HepG2 (cell line): ENCODE measurements around the gene NT5DC1. TPM values are rescaled to one million over a fixed set of nuclear protein-coding genes. Genes with fewer than 3 reads are reported as not detected.

Source experiments
- ATAC-seq: fragments of 200-7000 bp; cut with Tn5 transposase; 3 replicates; pipeline ENCODE4 v1.9.1; 2020; ENCODE audit warnings: mild to moderate bottlenecking, moderate library complexity
- BruUV-seq: library from RNA; stranded (reverse); fragments of 400-500 nt; replicated peaks from 2 replicates; lab custom pipeline; 2021; lab: Mats Ljungman, UMichigan
- CTCF ChIA-PET: fragments of 300-600 bp; formaldehyde crosslinking; extraction: SDS; loops from one replicate; lab custom pipeline; 2021; ENCODE audit warnings: low total read pairs, inconsistent platforms, low intra/inter-chr PET ratio; lab: Yijun Ruan, JAX
- POLR2A ChIA-PET: fragments of 350-600 bp; sonication (Branson Sonifier 250); formaldehyde crosslinking; loops from one replicate; lab custom pipeline; 2020; ENCODE audit warnings: antibody characterized with exemption, inconsistent platforms; lab: Yijun Ruan, JAX
- DNase-seq: peaks from one replicate; pipeline ENCODE4 v3.0.0-alpha.2; 2015; ENCODE audit warnings: low spot score
- FAIRE-seq: peaks from 3 replicates; lab custom pipeline; 2011; peaks lifted over from hg19 to GRCh38; lab: Jason Lieb, UNC
- H2AFZ ChIP-seq: one replicate; pipeline ENCODE4 v1.6.1; 2011; ENCODE audit warnings: low read length, inconsistent platforms
- H3K27ac ChIP-seq: fragments of 300-600 bp; 3 replicates; pipeline ENCODE4 v1.8.0; 2011; ENCODE audit warnings: mixed run types, mild to moderate bottlenecking, mixed read lengths, low read length, inconsistent platforms; ENCODE audit not compliant: insufficient read depth; ENCODE audit errors: extremely low read length
- H3K27me3 ChIP-seq, 2 experiments: fragments of 200-600 bp in 1 of 2; 2 replicates in 1 of 2; 3 replicates in 1 of 2; pipeline versions ENCODE4 v1.6.0 to v1.8.0; 2011; ENCODE audit warnings: low read length in 2 of 2, mild to moderate bottlenecking in 2 of 2, moderate library complexity in 2 of 2, inconsistent platforms in 1 of 2; ENCODE audit not compliant: insufficient read depth in 2 of 2, control insufficient read depth in 1 of 2
- H3K36me3 ChIP-seq, 2 experiments: fragments of 200-600 bp in 1 of 2; replicated peaks in 1 of 2; 2 replicates in 1 of 2; 3 replicates in 1 of 2; pipeline versions ENCODE4 v1.5.1 to v1.8.0; 2011; ENCODE audit warnings: low read length in 2 of 2, inconsistent platforms in 1 of 2; ENCODE audit not compliant: insufficient read depth in 2 of 2, control insufficient read depth in 1 of 2
- H3K4me1 ChIP-seq: 2 replicates; pipeline ENCODE4 v1.5.1; 2012; ENCODE audit warnings: low read length, inconsistent platforms; ENCODE audit not compliant: insufficient read depth
- H3K4me2 ChIP-seq: 2 replicates; pipeline ENCODE4 v1.6.0; 2011; ENCODE audit warnings: low read depth, low read length, inconsistent platforms
- H3K4me3 ChIP-seq, 3 experiments: fragments of 200-600 bp in 1 of 3; sonication (generic), shearing (Covaris generic) in 1 of 3; replicated peaks in 1 of 3; 2 replicates each; pipeline ENCODE4 v1.5.1; 2011 to 2016; ENCODE audit warnings: low read length in 3 of 3, inconsistent platforms in 2 of 3, low read depth in 2 of 3, mild to moderate bottlenecking in 2 of 3, control low read depth in 1 of 3, mixed read lengths in 1 of 3; ENCODE audit not compliant: insufficient read depth in 1 of 3
- H3K79me2 ChIP-seq: one replicate; pipeline ENCODE4 v1.6.1; 2011; ENCODE audit warnings: low read length, inconsistent platforms; ENCODE audit not compliant: insufficient read depth
- H3K9ac ChIP-seq: 2 replicates; pipeline ENCODE4 v1.6.0; 2011; ENCODE audit warnings: mild to moderate bottlenecking, low read depth, low read length, inconsistent platforms; ENCODE audit not compliant: insufficient read depth
- H3K9me3 ChIP-seq: 2 replicates; pipeline ENCODE4 v1.5.1; 2012; ENCODE audit warnings: mild to moderate bottlenecking, low read length
- H4K20me1 ChIP-seq: 2 replicates; pipeline ENCODE4 v1.6.0; 2011; ENCODE audit warnings: inconsistent platforms, mild to moderate bottlenecking, low read length, moderate library complexity; ENCODE audit not compliant: insufficient read depth
- CCDC6 ChIP-seq: sonication (generic); formaldehyde crosslinking; IDR thresholded peaks from 2 replicates; pipeline ENCODE4 v1.8.1; 2022; ENCODE audit warnings: mild to moderate bottlenecking, missing genetic modification reagents, moderate library complexity
- HNF4A ChIP-seq: sonication (generic); formaldehyde crosslinking; IDR thresholded peaks from 2 replicates; pipeline ENCODE4 v1.4.0; 2020; ENCODE audit warnings: missing genetic modification reagents
- MAFF ChIP-seq: IDR thresholded peaks from 2 replicates; pipeline ENCODE4 v1.6.1; 2011; ENCODE audit warnings: low read depth, low read length, improper control_type of control experiment
- MAFK ChIP-seq, 2 experiments: IDR thresholded peaks in 1 of 2; conservative IDR thresholded peaks in 1 of 2; 2 replicates each; pipeline ENCODE4 v1.6.1; 2011; ENCODE audit warnings: improper control_type of control experiment in 2 of 2, low read length in 2 of 2
- SRF ChIP-seq: IDR thresholded peaks from 2 replicates; pipeline ENCODE4 v1.6.1; 2011; ENCODE audit warnings: mild to moderate bottlenecking, low read depth, low read length, moderate library complexity
- ZNF282 ChIP-seq: fragments of 450-650 bp; IDR thresholded peaks from 2 replicates; pipeline ENCODE4 v1.6.1; 2018; ENCODE audit not compliant: partially characterized antibody
- ZNF441 ChIP-seq: sonication (generic); formaldehyde crosslinking; IDR thresholded peaks from 2 replicates; pipeline ENCODE4 v1.7.0; 2021; ENCODE audit warnings: missing genetic modification reagents, borderline replicate concordance
- ZNF510 ChIP-seq: sonication (generic); formaldehyde crosslinking; IDR thresholded peaks from 2 replicates; pipeline ENCODE4 v1.4.0; 2020; ENCODE audit warnings: low read depth, mild to moderate bottlenecking, missing genetic modification reagents
- ZNF546 ChIP-seq: sonication (generic); formaldehyde crosslinking; conservative IDR thresholded peaks from 2 replicates; pipeline ENCODE4 v1.8.1; 2023; ENCODE audit warnings: mild to moderate bottlenecking, missing genetic modification reagents
- ZNF569 ChIP-seq: sonication (generic); formaldehyde crosslinking; IDR thresholded peaks from 2 replicates; pipeline ENCODE4 v1.5.0; 2020; ENCODE audit warnings: mild to moderate bottlenecking, missing genetic modification reagents, moderate library complexity, borderline replicate concordance
- ZNF614 ChIP-seq: IDR thresholded peaks from 2 replicates; pipeline ENCODE4 v1.6.1; 2018; ENCODE audit warnings: missing biosample characterization, missing genetic modification reagents, inconsistent platforms, borderline replicate concordance
- ZNF703 ChIP-seq: sonication (generic); formaldehyde crosslinking; IDR thresholded peaks from 2 replicates; pipeline ENCODE4 v1.5.1; 2020; ENCODE audit warnings: missing genetic modification reagents, mild to moderate bottlenecking, moderate library complexity, borderline replicate concordance
- WGBS: methylation state at CpG from one replicate; pipeline ENCODE4 v1.1.6; 2017; ENCODE audit warnings: low lambda C conversion rate; 5-methylcytosine and 5-hydroxymethylcytosine counted together
- in situ Hi-C: cut with HindIII; loops from 2 replicates; pipeline ENCODE4 v1.10.0; 2017; ENCODE audit warnings: low pct_unique_long_range_greater_than_20kb; ENCODE audit not compliant: extremely low pct_ligation_motif_present
- intact Hi-C: fragments of 100-400 bp; cut with micrococcal nuclease; formaldehyde crosslinking; loops from one replicate; pipeline ENCODE4 v1.10.0; 2022; ENCODE audit not compliant: unreplicated experiment
- polyA plus RNA-seq, 8 experiments: library from polyadenylated mRNA; depleted of rRNA in 3 of 8; stranded (reverse) in 7 of 8; unstranded in 1 of 8; fragments of >200 nt; fragmentation: Illumina TruSeq in 4 of 8; extraction: Trizol in 4 of 8; gene quantifications; 2 replicates each; pipeline versions ENCODE4 v1.2.1 to v1.2.3, GENCODE V29; 2011 to 2016; ENCODE audit warnings: low read depth in 4 of 8, missing spikeins in 1 of 8, mixed read lengths in 1 of 8; ENCODE audit not compliant: insufficient read depth in 1 of 8
- total RNA-seq, 5 experiments: library from RNA; depleted of rRNA; stranded (reverse); fragments of >200 nt; fragmentation: Illumina TruSeq; extraction: Trizol; gene quantifications; 2 replicates each; pipeline ENCODE4 v1.2.3, GENCODE V29; 2016; ENCODE audit warnings: low read depth in 1 of 5
- TF ChIP-seq, protein P1 (sequence below): sonication (generic); formaldehyde crosslinking; IDR thresholded peaks from 2 replicates; pipeline ENCODE4 v1.4.0; 2020; ENCODE audit warnings: missing genetic modification reagents
- TF ChIP-seq, protein P2 (sequence below): sonication (generic); formaldehyde crosslinking; IDR thresholded peaks from 2 replicates; pipeline ENCODE4 v1.4.0; 2020; ENCODE audit warnings: missing genetic modification reagents

The NT5DC1 gene
- total and polyA plus RNA-seq, 2 of the 13 experiments (the other 11 are each of a cell fraction or from before 2014, with no cell fraction given), result 27.0 to 56.1 TPM

DNA sequence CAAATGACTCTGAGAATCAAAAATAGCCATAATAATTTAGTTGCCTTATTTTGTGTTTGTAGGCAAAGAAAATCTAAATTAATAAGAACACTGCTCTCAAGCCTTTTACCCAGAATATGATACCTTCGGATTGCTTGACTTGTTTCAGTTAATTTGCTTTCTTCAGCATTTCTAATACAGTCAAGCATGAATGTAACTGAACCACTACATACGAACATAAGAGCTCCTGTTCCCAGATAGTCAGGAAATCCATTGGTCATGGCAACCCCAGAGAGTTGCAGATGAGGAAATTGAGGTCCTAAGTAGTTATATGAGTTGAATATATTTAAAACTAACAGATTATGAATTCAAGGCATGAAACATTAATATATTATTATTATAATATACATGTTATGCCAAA, 42.9 kb upstream of the NT5DC1 start:
- POLR2A ChIA-PET, result interaction anchor here (1.9 kb wide), 1 partner anchor 43 kb away, joined by 7 read pairs; the partner anchor contains the start of gene NT5DC1
- TF ChIP-seq MAFF (0 out of 2 replicates have a peak, but pooled peaks have one; percentile 13), SRF (no peak), MAFK (conservative IDR thresholded peaks at IDR 0.05 in 1 of 2, IDR thresholded peaks at IDR 0.05 in 1 of 2; ENCODE audit: low read length in 2 of 2) (0 out of 4 replicates have a peak, but pooled peaks have one; percentile 11 to 14), CCDC6 (CRISPR knock-in tag) (no peak)
- CTCF ChIA-PET, result no interaction called here
- H4K20me1 ChIP-seq, result peaks cover 5% of the 10 kb centered on the region; the same call in 1 of the 2 replicates
- H3K27ac ChIP-seq, result peak overlapping the region; percentile 7
- peaks cover 48% of the 10 kb centered on the region for H3K4me1 ChIP-seq
- in situ Hi-C loops, result no loop called here
- no peak for ATAC-seq
- 50% methylated on average over 2 of the region's 2 CpGs for WGBS
- H2AFZ ChIP-seq, result no peak overlapping the region
- no peaks in the 10 kb centered on the region; a peak in 1 of 5 replicates for H3K27me3 ChIP-seq
- DNase-seq, result no peak
- peak overlapping the region; percentile 80 for H3K4me2 ChIP-seq
- peak overlapping the region; percentile 62 for H3K9ac ChIP-seq
- peaks cover 67% of the 10 kb centered on the region for H3K79me2 ChIP-seq
- no peak for FAIRE-seq
- H3K36me3 ChIP-seq, result no peaks in the 10 kb centered on the region
- intact Hi-C loops, result no loop called here
- H3K4me3 ChIP-seq, result peak overlapping the region; percentile 57 to 70 (median 61)
- H3K9me3 ChIP-seq, result no peaks in the 10 kb centered on the region
- TSS peak; percentile 7 for BruUV-seq

DNA sequence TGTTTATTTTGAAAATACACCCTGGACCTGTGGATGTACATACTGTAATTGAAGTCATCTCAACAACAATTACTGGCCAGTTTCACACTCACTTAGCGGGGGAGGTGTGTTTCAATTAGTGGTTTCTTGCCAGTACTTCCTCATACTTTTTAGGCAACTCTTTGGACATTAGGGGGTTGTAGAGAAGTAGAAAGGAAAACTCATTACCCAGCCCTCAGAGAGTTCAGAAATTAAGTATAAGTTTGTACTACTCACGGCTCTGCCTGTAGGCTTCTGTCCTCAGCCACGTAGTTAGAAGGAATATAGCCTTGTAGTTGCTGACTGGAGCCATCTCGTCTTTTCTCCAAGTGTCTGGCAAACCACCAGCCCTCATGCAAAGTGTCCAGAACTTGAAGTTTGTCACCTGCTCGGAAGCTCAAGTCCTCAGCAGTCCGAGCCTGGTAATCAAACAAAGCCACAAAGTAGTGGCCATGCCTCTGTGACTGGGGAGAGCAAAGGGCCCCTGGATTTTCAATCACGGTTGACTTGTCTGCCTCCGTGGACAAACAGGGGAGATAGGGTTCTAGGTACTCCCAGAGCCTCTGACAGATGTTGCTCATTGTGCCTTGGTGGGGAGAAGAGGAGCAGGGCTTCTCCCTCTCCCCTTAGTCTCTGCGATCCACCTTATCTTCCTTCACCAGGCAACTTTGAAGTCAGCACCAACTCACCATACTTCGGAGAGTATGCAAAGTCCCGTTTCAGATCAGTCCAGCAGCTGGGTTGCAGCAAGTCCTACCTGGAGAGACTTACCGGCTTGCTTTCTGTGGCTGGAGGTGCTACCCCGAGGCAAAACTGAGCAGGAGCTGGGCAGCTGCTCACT, 40.7 kb upstream of the NT5DC1 start:
- Histone ChIP-seq H2AFZ (peak overlapping the region; percentile 97), H3K36me3 (no peaks in the 10 kb centered on the region), H3K27ac (peak overlapping the region; percentile 87), H3K4me1 (peaks cover 44% of the 10 kb centered on the region), H3K79me2 (peaks cover 51% of the 10 kb centered on the region), H3K9me3 (no peaks in the 10 kb centered on the region), H3K27me3 (no peaks in the 10 kb centered on the region; a peak in 1 of 5 replicates), H3K4me2 (peak overlapping the region; percentile 87), H3K4me3 (peak overlapping the region; percentile 74 to 90 (median 88)), H3K9ac (peak overlapping the region; percentile 85), H4K20me1 (peaks cover 5% of the 10 kb centered on the region; the same call in 1 of the 2 replicates)
- intact Hi-C loops, result loop anchor here (1.0 kb wide), 2 partner anchors 37 to 49 kb away; no protein-coding TSS in a partner anchor
- ATAC-seq (peak; percentile 74), DNase-seq (peak; percentile 42), FAIRE-seq (no peak)
- in situ Hi-C loops, result no loop called here
- WGBS, result 3% methylated on average over 12 of the region's 13 CpGs
- CTCF ChIA-PET, result interaction anchor here (1.2 kb wide), 1 partner anchor 49 kb away, joined by 3 read pairs; no protein-coding TSS in a partner anchor
- POLR2A ChIA-PET, result interaction anchor here (0.6 to 2.7 kb wide), 15 partner anchors 8 to 220 kb away, joined by 3 to 51 read pairs (median 6); partner anchors contain the start of genes NT5DC1 and TSPYL1
- TSS peak; percentile 77 for BruUV-seq
- TF ChIP-seq, protein P1, sequence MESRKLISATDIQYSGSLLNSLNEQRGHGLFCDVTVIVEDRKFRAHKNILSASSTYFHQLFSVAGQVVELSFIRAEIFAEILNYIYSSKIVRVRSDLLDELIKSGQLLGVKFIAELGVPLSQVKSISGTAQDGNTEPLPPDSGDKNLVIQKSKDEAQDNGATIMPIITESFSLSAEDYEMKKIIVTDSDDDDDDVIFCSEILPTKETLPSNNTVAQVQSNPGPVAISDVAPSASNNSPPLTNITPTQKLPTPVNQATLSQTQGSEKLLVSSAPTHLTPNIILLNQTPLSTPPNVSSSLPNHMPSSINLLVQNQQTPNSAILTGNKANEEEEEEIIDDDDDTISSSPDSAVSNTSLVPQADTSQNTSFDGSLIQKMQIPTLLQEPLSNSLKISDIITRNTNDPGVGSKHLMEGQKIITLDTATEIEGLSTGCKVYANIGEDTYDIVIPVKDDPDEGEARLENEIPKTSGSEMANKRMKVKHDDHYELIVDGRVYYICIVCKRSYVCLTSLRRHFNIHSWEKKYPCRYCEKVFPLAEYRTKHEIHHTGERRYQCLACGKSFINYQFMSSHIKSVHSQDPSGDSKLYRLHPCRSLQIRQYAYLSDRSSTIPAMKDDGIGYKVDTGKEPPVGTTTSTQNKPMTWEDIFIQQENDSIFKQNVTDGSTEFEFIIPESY, result 0 out of 2 replicates have a peak, but pooled peaks have one; percentile 13
- no peak for TF ChIP-seq ZNF614 (CRISPR knock-in tag)
- 0 out of 2 replicates have a peak, but pooled peaks have one; percentile 24 for TF ChIP-seq ZNF441 (CRISPR knock-in tag)
- TF ChIP-seq ZNF510, result 0 out of 2 replicates have a peak, but pooled peaks have one; percentile 69
- no peak for TF ChIP-seq ZNF569 (CRISPR knock-in tag)
- TF ChIP-seq, protein P2, sequence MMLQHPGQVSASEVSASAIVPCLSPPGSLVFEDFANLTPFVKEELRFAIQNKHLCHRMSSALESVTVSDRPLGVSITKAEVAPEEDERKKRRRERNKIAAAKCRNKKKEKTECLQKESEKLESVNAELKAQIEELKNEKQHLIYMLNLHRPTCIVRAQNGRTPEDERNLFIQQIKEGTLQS (CRISPR knock-in tag), result no peak
- no peak for TF ChIP-seq ZNF703 (CRISPR knock-in tag)
- no peak for TF ChIP-seq ZNF546
- TF ChIP-seq ZNF282, result no peak
- peak; percentile 12; the same call in 1 of the 2 replicates for TF ChIP-seq HNF4A (CRISPR knock-in tag)
